Loucy (cell line): Measurements from ENCODE around the gene PATL2.

Experiments used
- EZH2phosphoT487 ChIP-seq: fragments of 200-600 bp; IDR thresholded peaks from 2 replicates; pipeline ENCODE4 v1.6.1; 2018; ENCODE audit warnings: antibody characterized with exemption, mild to moderate bottlenecking, moderate library complexity, borderline replicate concordance
- TF ChIP-seq, protein P1 (sequence below): fragments of 200-600 bp; sonication (generic); conservative IDR thresholded peaks from 2 replicates; pipeline ENCODE4 v1.5.1; 2014; ENCODE audit warnings: mild to moderate bottlenecking, antibody characterized with exemption, low read length

DNA sequence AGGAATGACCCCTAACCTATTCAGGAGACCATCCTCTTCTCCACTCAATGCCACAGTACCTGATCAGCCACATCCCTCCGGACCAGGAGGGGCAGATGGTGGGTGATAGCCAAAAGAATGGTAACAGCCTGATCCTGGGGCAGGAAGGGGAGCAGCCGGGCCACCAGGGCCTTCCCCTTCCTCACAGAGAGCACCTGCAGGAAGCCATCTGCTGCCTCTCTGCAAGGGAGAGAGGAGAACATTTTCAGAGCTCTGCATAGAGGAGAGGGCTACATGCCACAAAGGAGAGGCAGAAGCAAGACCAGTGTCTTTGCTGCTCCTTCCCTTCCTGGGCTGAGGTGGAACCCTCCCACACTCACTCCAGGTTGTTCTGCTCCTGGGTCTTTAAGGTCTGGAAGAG, 42.2 kb downstream of the PATL2 start:
- TF ChIP-seq, protein P1, sequence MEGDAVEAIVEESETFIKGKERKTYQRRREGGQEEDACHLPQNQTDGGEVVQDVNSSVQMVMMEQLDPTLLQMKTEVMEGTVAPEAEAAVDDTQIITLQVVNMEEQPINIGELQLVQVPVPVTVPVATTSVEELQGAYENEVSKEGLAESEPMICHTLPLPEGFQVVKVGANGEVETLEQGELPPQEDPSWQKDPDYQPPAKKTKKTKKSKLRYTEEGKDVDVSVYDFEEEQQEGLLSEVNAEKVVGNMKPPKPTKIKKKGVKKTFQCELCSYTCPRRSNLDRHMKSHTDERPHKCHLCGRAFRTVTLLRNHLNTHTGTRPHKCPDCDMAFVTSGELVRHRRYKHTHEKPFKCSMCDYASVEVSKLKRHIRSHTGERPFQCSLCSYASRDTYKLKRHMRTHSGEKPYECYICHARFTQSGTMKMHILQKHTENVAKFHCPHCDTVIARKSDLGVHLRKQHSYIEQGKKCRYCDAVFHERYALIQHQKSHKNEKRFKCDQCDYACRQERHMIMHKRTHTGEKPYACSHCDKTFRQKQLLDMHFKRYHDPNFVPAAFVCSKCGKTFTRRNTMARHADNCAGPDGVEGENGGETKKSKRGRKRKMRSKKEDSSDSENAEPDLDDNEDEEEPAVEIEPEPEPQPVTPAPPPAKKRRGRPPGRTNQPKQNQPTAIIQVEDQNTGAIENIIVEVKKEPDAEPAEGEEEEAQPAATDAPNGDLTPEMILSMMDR = no peak
- no peak for TF ChIP-seq EZH2phosphoT487
